ENCODE measurements around the gene PIEZO1. TPM values are rescaled to one million over a fixed set of nuclear protein-coding genes. Genes with fewer than 3 reads are reported as not detected.

The PIEZO1 gene
- polyA plus RNA-seq, 4 donors, result 25.6 to 55.5 (median 32.9) TPM

- DNase-seq (ENCODE audit: low read depth in 4 of 4, low spot score in 3 of 4), result no peak
Observed at GRCh38 chr16:88738151-88739084, 46.6 kb downstream of the PIEZO1 start.

DNA sequence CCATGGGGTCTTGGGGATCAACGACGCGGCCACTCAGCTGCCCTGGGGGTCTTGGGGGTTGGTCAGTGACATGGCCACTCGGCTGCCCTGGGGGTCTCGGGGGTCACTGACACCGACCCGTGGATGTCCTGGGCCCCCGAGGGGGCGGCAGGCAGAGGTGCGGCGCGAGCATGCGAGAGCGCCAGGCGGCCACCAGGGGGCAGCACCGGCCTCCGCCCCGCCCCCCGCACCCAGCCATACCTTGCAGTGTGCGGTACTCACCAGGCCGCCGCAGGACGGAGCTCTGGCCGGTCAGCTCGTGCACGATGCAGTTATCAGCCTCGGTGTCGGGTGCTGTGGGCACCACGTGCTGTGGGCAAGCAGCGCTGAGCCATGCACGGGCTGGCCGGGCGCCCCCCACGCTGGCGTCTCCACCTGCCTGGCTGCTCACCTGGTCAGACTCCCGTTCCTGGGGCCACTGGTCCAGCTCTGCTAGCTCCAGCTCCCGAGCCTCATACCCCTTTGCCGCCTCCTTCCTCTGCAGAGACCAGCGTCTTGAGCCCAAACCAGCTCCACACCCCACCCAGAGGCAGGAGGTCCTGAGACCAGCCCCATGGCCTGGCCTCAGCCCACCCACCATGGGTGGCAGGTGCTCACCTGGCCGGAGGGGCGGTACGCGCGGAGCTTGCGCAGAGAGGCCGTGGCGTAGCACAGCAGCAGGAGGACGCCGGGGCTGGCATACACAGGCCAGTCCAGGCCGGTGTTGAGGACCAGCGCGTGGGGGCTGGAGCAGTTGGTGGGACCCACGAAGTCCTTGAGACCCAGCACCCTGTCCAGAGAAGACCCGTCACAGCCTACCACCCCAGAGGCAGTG, 47.5 kb downstream of the PIEZO1 start:
- no peak for DNase-seq (ENCODE audit: low read depth in 4 of 4, low spot score in 3 of 4)

DNA sequence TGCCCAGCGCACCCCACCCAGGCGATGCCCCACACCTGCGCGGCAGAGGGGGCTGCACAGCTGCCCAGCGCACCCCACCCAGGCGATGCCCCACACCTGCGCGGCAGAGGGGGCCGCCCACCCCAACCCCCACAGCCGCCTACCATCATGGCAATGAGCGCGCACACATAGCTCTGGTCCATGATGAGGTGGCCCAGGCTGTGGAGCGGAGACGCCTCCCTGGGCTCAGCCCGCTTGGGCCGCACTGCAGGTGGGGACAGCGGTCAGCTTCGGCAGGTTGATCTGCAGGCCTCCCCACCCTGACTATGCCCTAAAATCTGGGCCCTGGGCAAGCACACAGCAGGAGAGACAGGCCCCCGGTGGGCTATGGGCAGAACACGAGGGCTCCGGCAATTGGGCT, 48.5 kb downstream of the PIEZO1 start:
- DNase-seq (ENCODE audit: low read depth in 4 of 4, low spot score in 3 of 4), result no peak

DNA sequence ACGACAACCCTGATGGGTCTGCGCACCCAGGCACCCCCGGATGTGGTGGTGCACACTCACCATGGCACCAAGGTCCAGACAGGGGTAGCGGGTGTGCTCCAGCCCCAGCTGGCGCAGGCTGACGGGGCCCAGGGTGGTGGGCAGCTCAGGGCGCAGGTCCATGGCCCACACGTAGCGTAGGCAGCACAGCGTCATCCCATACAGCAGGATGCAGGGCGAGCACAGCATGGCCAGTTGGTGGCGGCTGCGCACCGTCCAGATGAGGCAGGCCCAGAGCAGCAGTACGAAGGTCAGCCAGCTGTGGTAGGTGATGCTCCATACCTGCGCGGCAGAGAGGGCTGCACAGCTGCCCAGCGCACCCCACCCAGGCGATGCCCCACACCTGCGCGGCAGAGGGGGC, 48.9 kb downstream of the PIEZO1 start:
- no peak for DNase-seq (ENCODE audit: low read depth in 4 of 4, low spot score in 3 of 4)

DNA sequence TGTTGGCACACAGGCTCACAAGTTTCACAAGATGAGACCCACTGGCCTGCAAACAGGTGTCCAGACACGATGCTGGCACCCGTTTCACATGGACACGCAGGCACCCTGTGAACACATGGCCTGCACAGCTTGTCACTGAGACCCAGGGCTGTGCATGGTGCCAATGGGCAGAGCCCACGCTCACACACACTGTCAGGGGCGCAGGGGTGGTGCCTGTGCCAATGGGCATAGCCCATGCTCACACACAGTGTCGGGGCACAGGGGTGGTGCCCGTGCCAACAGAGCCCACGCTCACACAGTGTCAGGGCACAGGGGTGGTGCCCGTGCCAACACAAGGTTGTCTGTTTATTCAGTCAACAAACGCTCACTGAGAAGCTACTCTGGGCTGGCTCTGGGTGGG, 49.4 kb downstream of the PIEZO1 start:
- DNase-seq (ENCODE audit: low read depth in 4 of 4, low spot score in 3 of 4), result no peak

DNA sequence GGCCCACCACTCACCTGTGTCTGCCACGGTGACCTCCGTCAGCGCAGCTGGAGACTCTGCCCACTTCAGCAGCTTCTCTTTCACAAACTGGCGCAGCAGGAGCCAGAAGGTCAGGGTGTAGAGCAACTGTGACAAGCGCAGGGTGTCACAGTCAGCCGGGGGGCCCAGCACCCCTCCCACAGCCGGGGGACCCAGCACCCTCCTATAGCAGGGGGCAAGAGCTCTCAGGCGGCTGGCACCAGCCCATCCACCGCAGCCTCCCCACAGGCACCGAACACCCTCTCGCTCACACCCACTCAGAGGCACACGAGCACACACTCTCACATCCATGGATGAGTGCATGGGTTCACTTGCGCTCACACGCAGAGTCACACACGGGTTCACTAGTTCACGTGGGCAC, 49.9 kb downstream of the PIEZO1 start:
- no peak for DNase-seq (ENCODE audit: low read depth in 4 of 4, low spot score in 3 of 4)

GRCh38 chr16:88734361-88734728, 50.7 kb downstream of the PIEZO1 start:
- DNase-seq (ENCODE audit: low read depth in 4 of 4, low spot score in 3 of 4), result no peak

- DNase-seq (ENCODE audit: low read depth in 4 of 4, low spot score in 3 of 4), result no peak
Observed at GRCh38 chr16:88733630-88734360, 51.2 kb downstream of the PIEZO1 start.

- no peak for DNase-seq (ENCODE audit: low read depth in 4 of 4, low spot score in 3 of 4)
Observed at GRCh38 chr16:88732961-88733294, 52.1 kb downstream of the PIEZO1 start.

DNA sequence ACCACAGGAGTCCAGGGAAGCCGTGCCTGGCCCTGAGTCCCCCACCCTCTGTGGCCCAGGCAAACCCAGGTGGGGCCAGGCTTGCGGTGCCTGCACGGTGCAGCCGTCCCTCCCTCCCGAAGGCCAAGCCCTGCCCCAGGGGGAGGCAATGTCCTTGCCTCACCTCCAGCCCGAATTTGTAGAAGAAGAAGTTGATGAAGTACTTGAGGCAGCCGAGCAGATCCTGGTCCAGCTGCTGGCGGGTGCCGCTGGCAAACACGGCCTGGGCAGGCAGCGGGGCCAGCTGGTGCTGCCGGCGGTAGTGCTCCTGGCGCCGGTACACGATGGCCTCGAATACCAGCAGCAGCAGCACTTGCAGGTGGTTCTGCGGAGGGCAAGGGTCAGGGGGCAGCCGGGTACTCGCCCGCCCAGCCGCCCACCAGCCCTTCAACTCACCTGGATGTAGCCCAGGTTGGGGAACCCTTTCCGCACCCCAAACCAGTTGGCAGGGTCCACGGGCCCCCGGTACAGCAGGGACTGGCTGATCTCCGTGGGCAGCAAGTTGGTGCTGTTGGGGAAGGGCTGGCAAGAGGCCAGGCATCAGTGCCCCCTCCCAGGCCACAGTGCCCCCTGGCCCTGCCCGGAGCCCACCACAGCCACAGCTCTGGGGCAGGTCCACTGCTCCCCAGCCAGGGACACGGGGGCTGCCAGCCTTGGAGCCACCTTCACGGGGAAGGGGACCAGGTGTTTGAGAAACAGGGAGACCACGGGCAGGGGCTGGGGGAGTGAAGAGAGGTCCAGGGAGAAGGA, 52.7 kb downstream of the PIEZO1 start:
- DNase-seq (ENCODE audit: low read depth in 4 of 4, low spot score in 3 of 4), result no peak

DNA sequence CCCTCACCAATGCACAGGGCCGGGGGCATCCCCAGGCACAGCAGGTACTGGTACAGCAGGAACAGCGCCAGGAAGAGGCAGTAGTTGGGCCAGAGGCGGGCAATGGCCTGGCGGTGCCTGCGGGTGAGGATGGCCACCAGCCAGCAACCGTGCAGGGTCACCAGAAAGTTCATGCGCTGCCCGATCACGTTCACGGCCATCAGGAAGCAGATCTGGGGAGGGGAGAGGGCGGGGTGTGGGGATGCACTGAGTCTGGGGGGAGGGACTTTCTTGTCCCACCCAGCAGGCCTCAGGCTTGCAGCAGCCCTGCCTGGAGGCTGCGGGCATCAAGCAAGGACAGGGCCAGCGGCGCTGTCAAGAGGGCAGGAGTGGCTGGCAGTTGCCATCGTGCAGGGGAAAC, 53.3 kb downstream of the PIEZO1 start:
- no peak for DNase-seq (ENCODE audit: low read depth in 4 of 4, low spot score in 3 of 4)

DNA sequence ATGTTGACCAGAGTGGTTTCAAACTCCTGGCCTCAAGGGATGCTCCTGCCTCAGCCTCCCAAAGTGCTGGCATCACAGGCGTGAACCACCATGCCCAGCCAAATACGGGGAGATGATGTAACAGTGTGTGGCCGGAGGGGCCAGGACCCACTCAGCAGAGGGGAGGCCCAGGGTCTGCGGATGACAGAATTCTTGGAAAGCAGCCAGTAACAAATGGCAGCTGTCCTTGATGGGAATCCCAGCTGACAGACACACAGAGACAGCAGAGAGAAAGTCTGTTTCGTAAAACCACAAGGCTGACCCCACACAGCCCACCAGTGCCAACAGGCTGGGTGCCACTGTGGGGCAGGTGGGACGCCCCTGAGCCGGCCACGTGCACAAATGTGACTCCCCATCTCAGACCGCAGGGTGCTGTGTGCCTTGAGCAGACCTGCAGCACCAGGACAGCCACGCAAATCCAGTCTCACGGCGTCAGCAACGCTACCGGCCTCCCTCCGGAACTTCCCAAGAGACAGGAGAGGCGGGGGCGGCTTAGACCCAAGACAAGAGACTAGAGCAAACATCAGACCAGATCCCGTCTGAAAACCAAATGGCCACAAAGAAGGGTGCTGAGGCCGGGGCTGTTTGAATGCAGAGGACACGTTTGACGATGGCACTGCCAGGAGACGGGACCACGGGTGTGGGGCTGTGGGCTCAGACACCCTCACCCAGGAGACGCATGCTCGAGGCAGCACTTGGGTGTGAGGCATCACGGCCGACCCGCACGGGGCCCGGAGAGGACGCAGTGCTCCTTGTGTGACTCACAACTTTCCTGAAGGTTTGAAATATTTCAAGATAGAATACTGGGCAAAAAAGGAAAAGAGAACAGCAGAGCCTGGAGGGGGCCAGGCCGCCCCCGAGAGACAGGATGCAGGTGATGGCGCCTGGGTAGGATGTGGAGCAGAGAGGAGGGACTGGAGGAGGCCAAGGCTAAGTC, 54.1 kb downstream of the PIEZO1 start:
- no peak for DNase-seq (ENCODE audit: low read depth in 4 of 4, low spot score in 3 of 4)

DNA sequence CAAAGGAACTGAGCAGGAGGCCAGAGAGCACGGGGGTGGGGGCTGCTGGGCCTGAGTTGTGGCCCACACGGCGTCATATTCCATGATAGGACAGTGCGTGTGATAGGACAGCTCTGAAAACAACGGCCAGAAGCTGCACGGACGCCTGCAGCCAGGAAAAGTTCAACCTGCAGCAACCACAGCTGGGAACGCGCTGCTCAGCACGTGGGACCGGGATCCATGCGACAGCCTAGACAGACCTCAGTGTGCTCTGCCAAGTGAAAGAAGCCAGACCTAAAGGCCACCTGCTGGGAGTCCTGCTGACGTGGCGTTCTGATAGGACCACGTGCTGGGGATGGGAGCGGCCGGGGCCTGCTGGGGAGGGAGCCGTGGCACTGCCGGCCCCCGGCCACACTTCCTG, 57.1 kb downstream of the PIEZO1 start:
- no peak for DNase-seq (ENCODE audit: low read depth in 4 of 4, low spot score in 3 of 4)

- no peak for DNase-seq (ENCODE audit: low read depth in 4 of 4, low spot score in 3 of 4)
Observed at GRCh38 chr16:88726981-88727380, 58.0 kb downstream of the PIEZO1 start.

- no peak for DNase-seq (ENCODE audit: low read depth in 4 of 4, low spot score in 3 of 4)
Observed at GRCh38 chr16:88726408-88726749, 58.6 kb downstream of the PIEZO1 start.

DNA sequence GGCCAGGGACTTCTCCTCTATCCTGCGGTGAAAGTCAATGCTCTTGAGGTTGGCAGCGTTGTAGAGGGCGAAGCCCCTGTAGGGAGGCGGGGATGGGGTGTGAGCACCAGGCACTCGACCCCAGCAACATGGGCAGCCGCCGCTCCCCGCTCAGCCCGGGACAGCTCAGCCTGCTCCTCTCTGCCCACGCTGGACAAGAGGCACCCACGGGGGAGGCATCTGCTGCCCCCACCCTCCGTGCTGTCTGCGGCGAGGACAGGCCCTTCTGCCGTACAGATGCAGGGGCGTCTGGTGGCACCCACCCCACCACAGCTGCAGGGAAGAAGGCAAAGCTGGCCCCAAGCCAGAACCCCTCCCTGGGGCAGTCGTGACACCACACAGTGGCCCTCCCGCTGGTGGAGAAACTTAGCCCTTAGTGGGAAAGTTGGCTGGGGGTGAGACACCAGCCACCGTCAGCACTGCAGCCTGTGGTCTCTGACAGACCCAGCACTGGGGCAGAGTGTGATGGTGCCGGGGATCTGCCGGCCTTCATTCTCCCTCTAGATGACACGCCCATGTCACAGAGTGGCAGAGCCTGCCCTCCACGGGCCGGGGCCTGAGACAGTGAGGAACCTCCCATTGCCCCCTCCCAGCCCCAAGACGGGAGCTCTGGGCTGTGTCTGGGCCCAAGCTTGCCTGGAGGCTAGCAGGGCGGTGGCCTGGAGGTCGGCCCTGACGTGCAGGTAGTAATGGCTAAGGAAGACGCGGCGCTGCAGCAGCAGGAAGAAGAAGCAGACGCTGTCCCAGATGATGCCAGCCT, 59.2 kb downstream of the PIEZO1 start:
- no peak for DNase-seq (ENCODE audit: low read depth in 4 of 4, low spot score in 3 of 4)

DNA sequence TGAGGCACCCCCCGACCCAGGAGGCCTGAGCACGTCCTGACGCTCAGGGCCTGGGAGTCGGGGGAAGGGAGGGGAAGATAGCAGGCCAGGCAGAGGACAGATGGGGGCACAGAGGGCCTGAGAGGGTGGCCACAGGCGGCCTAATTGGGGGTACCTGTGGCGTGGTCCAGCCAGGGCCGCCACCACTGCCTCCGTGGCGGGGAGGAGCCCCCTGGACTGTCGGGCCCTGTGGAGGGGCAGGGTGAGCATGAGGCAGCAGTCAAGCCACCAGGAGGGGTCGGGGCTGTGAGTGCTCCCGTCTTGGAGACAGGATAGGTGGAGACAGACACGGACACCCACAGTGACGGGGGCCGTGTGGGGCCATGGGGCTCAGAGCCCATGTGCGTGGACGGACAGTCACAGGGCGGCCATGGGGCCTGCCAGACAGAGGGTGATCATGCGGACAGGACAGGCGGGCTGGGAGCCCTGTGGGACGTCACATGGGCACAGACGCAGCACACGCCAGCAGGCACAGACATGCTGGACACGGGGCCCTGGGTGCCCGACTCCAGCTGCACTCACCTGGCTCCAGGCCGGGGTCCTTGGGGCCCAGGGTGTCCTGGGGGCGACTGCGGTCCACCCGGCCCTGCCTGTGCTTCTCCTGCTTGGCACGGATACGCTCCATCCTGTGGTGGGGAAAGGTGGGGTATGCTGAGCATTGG, 60.0 kb downstream of the PIEZO1 start:
- no peak for DNase-seq (ENCODE audit: low read depth in 4 of 4, low spot score in 3 of 4)

DNA sequence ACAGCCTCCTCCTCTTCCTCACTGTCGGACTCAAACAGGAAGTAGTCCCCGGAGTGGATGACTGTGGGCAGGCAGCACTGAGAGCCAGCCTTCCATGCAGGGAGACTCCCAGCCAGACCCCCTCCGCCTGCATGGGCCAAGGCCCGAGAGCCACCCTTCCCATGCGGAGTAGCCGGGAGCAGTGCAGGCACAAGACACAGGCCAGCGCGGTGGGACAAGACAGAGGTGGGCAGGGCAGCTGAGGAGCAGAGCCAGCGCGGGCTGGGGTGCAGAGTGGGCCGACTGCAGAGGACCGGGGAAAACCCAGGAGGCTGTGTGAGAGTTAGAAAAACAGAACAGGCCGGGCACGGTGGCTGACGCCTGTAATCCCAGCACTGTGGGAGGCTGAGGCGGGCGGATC, 61.1 kb downstream of the PIEZO1 start:
- no peak for DNase-seq (ENCODE audit: low read depth in 4 of 4, low spot score in 3 of 4)

Measured in right renal pelvis (tissue), 4 donors.